Measurements from ENCODE around the gene CSNK2A2. TPM values are rescaled to one million over a fixed set of nuclear protein-coding genes. Genes with fewer than 3 reads are reported as not detected.

Gene CSNK2A2
- polyA plus RNA-seq, 1 donor from 2014 or later = 10.1 TPM

- no peaks in the 10 kb centered on the region for H3K27me3 Mint-ChIP-seq
- peaks cover 5 to 12% (median 6%) of the 10 kb centered on the region in 3 donors for H3K4me1 Mint-ChIP-seq
- H3K27ac Mint-ChIP-seq = peak overlapping the region in 1 of 3 donors; percentile 59
- H3K4me3 Mint-ChIP-seq = no peak overlapping the region
- H3K9me3 Mint-ChIP-seq = no peaks in the 10 kb centered on the region
- peaks cover 6% of the 10 kb centered on the region for H3K36me3 Mint-ChIP-seq
Measured at GRCh38 chr16:58187092-58187491, 10.8 kb downstream of the CSNK2A2 start.

- no peaks in the 10 kb centered on the region for H3K9me3 Mint-ChIP-seq
- peaks cover 10% of the 10 kb centered on the region for H3K36me3 Mint-ChIP-seq
- H3K4me1 Mint-ChIP-seq = peaks cover 5% of the 10 kb centered on the region in 3 donors
- no peaks in the 10 kb centered on the region for H3K27me3 Mint-ChIP-seq
- H3K27ac Mint-ChIP-seq = no peak overlapping the region
- no peak overlapping the region for H3K4me3 Mint-ChIP-seq
Measured at GRCh38 chr16:58186176-58186944, 11.5 kb downstream of the CSNK2A2 start.

GRCh38 chr16:58177353-58177710 lies 20.6 kb downstream of the CSNK2A2 start:
- H3K4me1 Mint-ChIP-seq = peaks cover 0 to 9% (median 8%) of the 10 kb centered on the region in 3 donors
- peak overlapping the region in 1 of 4 donors; percentile 39 for H3K4me3 Mint-ChIP-seq
- H3K9me3 Mint-ChIP-seq = no peaks in the 10 kb centered on the region
- no peaks in the 10 kb centered on the region for H3K27me3 Mint-ChIP-seq
- peaks cover 10% of the 10 kb centered on the region for H3K36me3 Mint-ChIP-seq
- peak overlapping the region in 1 of 3 donors; percentile 6 for H3K27ac Mint-ChIP-seq

- peak overlapping the region in 1 of 3 donors; percentile 9 for H3K27ac Mint-ChIP-seq
- H3K27me3 Mint-ChIP-seq = no peaks in the 10 kb centered on the region
- H3K4me1 Mint-ChIP-seq = peaks cover 0 to 9% (median 8%) of the 10 kb centered on the region in 3 donors
- H3K9me3 Mint-ChIP-seq = no peaks in the 10 kb centered on the region
- peaks cover 8% of the 10 kb centered on the region for H3K36me3 Mint-ChIP-seq
- no peak overlapping the region for H3K4me3 Mint-ChIP-seq
Measured at GRCh38 chr16:58176608-58177352, 21.1 kb downstream of the CSNK2A2 start.

GRCh38 chr16:58170223-58170622 lies 27.7 kb downstream of the CSNK2A2 start:
- Mint-ChIP-seq H3K9me3 (no peaks in the 10 kb centered on the region), H3K27me3 (no peaks in the 10 kb centered on the region), H3K36me3 (peaks cover 5% of the 10 kb centered on the region), H3K4me1 (peaks cover 0 to 2% (median 0%) of the 10 kb centered on the region in 3 donors), H3K27ac (no peak overlapping the region), H3K4me3 (no peak overlapping the region)

GRCh38 chr16:58160855-58161254 lies 37.1 kb downstream of the CSNK2A2 start:
- Mint-ChIP-seq H3K36me3 (peaks cover 5% of the 10 kb centered on the region), H3K9me3 (no peaks in the 10 kb centered on the region), H3K27me3 (no peaks in the 10 kb centered on the region), H3K4me3 (peak overlapping the region in 1 of 4 donors; percentile 63), H3K27ac (no peak overlapping the region), H3K4me1 (no peaks in the 10 kb centered on the region)

- Mint-ChIP-seq H3K9me3 (no peaks in the 10 kb centered on the region), H3K27me3 (no peaks in the 10 kb centered on the region), H3K27ac (no peak overlapping the region), H3K36me3 (peaks cover 1% of the 10 kb centered on the region), H3K4me3 (no peak overlapping the region), H3K4me1 (no peaks in the 10 kb centered on the region)
Measured at GRCh38 chr16:58158725-58159124, 39.2 kb downstream of the CSNK2A2 start.

GRCh38 chr16:58157951-58158540 lies 39.9 kb downstream of the CSNK2A2 start:
- Mint-ChIP-seq H3K4me1 (no peaks in the 10 kb centered on the region), H3K9me3 (no peaks in the 10 kb centered on the region), H3K4me3 (no peak overlapping the region), H3K36me3 (peaks cover 1% of the 10 kb centered on the region), H3K27me3 (no peaks in the 10 kb centered on the region), H3K27ac (no peak overlapping the region)

- H3K9me3 Mint-ChIP-seq = no peaks in the 10 kb centered on the region
- no peak overlapping the region for H3K27ac Mint-ChIP-seq
- H3K36me3 Mint-ChIP-seq = peaks cover 1% of the 10 kb centered on the region
- H3K27me3 Mint-ChIP-seq = no peaks in the 10 kb centered on the region
- H3K4me1 Mint-ChIP-seq = no peaks in the 10 kb centered on the region
- no peak overlapping the region for H3K4me3 Mint-ChIP-seq
Measured at GRCh38 chr16:58157239-58157638, 40.7 kb downstream of the CSNK2A2 start.

- no peaks in the 10 kb centered on the region for H3K27me3 Mint-ChIP-seq
- peaks cover 1% of the 10 kb centered on the region for H3K36me3 Mint-ChIP-seq
- H3K9me3 Mint-ChIP-seq = no peaks in the 10 kb centered on the region
- H3K4me1 Mint-ChIP-seq = no peaks in the 10 kb centered on the region
- H3K4me3 Mint-ChIP-seq = no peak overlapping the region
- no peak overlapping the region for H3K27ac Mint-ChIP-seq
Measured at GRCh38 chr16:58155839-58156238, 42.1 kb downstream of the CSNK2A2 start.

GRCh38 chr16:58154345-58154744 lies 43.6 kb downstream of the CSNK2A2 start:
- Mint-ChIP-seq H3K36me3 (no peaks in the 10 kb centered on the region), H3K4me1 (no peaks in the 10 kb centered on the region), H3K9me3 (no peaks in the 10 kb centered on the region), H3K27ac (no peak overlapping the region), H3K27me3 (no peaks in the 10 kb centered on the region), H3K4me3 (no peak overlapping the region)

- Mint-ChIP-seq H3K27me3 (no peaks in the 10 kb centered on the region), H3K36me3 (no peaks in the 10 kb centered on the region), H3K27ac (no peak overlapping the region), H3K4me1 (no peaks in the 10 kb centered on the region), H3K4me3 (no peak overlapping the region), H3K9me3 (no peaks in the 10 kb centered on the region)
Measured at GRCh38 chr16:58152246-58152868, 45.5 kb downstream of the CSNK2A2 start.

- Mint-ChIP-seq H3K27me3 (no peaks in the 10 kb centered on the region), H3K27ac (no peak overlapping the region), H3K9me3 (peaks cover 0 to 3% (median 0%) of the 10 kb centered on the region in 3 donors), H3K36me3 (peaks cover 11% of the 10 kb centered on the region), H3K4me1 (no peaks in the 10 kb centered on the region), H3K4me3 (no peak overlapping the region)
Measured at GRCh38 chr16:58148526-58148925, 49.4 kb downstream of the CSNK2A2 start.

- H3K27me3 Mint-ChIP-seq = no peaks in the 10 kb centered on the region
- no peaks in the 10 kb centered on the region for H3K4me1 Mint-ChIP-seq
- no peak overlapping the region for H3K27ac Mint-ChIP-seq
- no peak overlapping the region for H3K4me3 Mint-ChIP-seq
- H3K36me3 Mint-ChIP-seq = peaks cover 11% of the 10 kb centered on the region
- peaks cover 0 to 3% (median 0%) of the 10 kb centered on the region in 3 donors for H3K9me3 Mint-ChIP-seq
Measured at GRCh38 chr16:58148099-58148498, 49.8 kb downstream of the CSNK2A2 start.

GRCh38 chr16:58138852-58139251 lies 59.1 kb downstream of the CSNK2A2 start:
- Mint-ChIP-seq H3K27me3 (no peaks in the 10 kb centered on the region), H3K27ac (no peak overlapping the region), H3K4me3 (no peak overlapping the region), H3K4me1 (peaks cover 0 to 2% (median 0%) of the 10 kb centered on the region in 3 donors), H3K9me3 (peaks cover 1 to 3% (median 2%) of the 10 kb centered on the region in 3 donors), H3K36me3 (peaks cover 20% of the 10 kb centered on the region)
